Activated CD8-positive, alpha-beta memory T cell treated with anti-CD3 and anti-CD28 coated beads for 1 hour (primary cell): ENCODE results near the gene NAPG.
"Not testable (repeated sequence)": the region's sequence is repeated elsewhere in the genome, so short reads cannot be mapped to it uniquely, and the experiment has no call there.

Experiments
- DNase-seq, 2 donors: peaks; one replicate each; pipeline ENCODE4 v3.0.0-alpha.2; 2020; ENCODE audit warnings: low read depth in 1 of 2; ENCODE audit errors: extremely low read depth in 1 of 2

Gene NAPG

DNA sequence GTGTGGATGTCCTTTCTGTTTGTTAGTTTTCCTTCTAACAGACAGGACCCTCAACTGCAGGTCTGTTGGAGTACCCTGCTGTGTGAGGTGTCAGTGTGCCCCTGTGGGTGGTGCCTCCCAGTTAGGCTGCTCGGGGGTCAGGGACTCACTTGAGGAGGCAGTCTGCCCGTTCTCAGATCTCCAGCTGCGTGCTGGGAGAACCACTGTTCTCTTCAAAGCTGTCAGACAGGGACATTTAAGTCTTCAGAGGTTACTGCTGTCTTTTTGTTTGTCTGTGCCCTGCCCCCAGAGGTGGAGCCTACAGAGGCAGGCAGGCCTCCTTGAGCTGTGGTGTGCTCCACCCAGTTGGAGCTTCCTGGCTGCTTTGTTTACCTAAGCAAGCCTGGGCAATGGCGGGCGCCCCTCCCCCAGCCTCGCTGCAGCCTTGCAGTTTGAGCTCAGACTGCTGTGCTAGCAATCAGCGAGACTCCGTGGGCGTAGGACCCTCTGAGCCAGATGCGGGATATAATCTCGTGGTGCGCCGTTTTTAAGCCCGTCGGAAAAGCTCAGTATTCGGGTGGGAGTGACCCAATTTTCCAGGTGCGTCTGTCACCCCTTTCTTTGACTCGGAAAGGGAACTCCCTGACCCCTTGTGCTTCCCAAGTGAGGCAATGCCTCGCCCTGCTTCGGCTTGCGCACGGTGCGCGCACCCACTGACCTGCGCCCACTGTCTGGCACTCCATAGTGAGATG lies 52.2 kb downstream of the NAPG start:
- not testable (repeated sequence) for DNase-seq

GRCh38 chr18:10578573-10578899 lies 52.7 kb downstream of the NAPG start:
- not testable (repeated sequence) for DNase-seq

- DNase-seq = no peak
These were observed 53.4 kb downstream of the NAPG start for GRCh38 chr18:10579079-10579867.

DNA sequence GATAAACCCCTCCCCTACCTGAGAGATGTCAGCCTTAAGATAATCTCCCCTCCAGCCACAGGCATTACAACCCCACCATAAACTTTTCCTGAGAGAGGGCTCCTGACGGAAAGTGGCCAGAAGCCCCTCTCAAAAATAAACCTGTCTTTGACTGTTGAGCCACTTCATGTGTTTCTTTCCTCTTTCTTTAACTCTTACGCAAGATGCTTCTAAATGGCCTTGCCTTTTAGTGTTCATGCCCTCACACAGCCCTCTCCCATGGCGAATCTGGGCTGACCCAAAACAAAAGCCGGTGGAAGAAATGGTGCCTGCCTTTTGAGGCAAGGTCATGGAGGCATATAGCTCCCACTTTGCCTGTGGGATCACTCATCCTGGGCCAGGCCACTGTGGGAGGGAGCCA lies 54.4 kb downstream of the NAPG start:
- DNase-seq = no peak

- no peak for DNase-seq
These were observed 59.4 kb downstream of the NAPG start for GRCh38 chr18:10585260-10585659.

DNA sequence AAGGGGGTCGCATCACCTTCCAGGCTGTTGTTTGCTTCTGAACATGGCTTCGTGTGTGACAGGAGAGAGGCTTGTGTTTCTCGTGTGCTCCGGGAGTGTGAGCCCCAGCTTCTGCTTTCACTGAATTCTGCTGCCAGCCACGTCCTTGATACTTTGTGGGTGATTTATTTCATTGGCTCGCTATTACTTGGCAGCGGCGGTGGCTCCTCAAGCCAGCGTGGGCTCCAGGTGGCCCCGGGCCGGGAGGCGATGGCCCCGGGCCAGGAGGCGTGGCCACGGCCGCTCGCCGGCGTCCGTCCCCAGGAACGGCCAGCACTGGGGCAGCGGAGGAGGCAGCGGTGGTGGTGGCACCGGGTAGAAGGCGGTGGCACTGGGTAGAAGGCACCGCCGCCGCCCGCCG lies 63.1 kb downstream of the NAPG start:
- no peak for DNase-seq

DNA sequence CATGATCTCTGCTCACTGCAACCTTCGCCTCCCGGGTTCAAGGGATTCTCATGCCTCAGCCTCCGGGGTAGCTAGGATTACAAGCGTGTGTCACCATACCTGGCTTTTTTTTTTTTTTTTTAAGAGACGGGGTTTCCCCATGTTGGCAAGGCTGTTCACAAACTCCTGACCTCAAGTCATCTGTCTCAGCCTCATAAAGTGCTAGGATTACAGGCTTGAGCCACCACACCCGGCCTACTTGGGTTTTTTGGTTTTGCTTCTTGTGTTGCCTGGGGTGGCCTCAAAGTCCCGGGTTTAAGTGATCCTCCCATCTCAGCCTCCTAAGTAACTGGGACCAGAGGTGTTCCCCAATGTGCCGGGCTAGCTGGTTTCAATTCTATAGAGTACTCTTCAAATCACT lies 64.6 kb downstream of the NAPG start:
- no peak for DNase-seq

- no peak for DNase-seq
These were observed 66.1 kb downstream of the NAPG start for GRCh38 chr18:10591896-10592295.

- DNase-seq = not testable (repeated sequence)
These were observed 67.7 kb downstream of the NAPG start for GRCh38 chr18:10593366-10594022.

DNA sequence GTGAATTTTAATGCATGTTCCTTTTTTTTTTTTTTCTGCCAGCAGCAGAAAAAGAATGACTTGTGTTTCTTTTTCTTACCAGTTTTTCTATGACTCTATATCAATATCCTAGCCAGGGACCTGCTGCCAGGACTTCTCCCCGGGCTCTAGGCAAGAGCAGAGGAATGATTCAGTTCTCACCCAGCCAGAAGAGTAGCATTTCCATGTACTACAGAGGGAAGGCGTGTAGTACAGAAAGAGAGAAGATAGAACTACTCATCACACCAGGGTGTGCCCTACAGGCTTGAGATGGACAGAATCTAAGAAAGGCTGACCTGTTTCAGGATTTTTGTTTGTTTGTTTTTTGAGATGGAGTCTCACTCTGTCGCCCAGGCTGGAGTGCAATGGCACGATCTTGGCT lies 70.1 kb downstream of the NAPG start:
- not testable (repeated sequence) for DNase-seq

- DNase-seq = not testable (repeated sequence)
These were observed 71.9 kb downstream of the NAPG start for GRCh38 chr18:10597695-10598094.

- not testable (repeated sequence) for DNase-seq
These were observed 74.9 kb downstream of the NAPG start for GRCh38 chr18:10600701-10601100.
